Loucy (cell line): ENCODE data around the gene TUT4.

Experiments used
- CTCF ChIP-seq: fragments of 200-600 bp; sonication (generic); conservative IDR thresholded peaks from 2 replicates; pipeline ENCODE4 v1.5.1; 2014; ENCODE audit warnings: mild to moderate bottlenecking, antibody characterized with exemption, low read length
- EZH2phosphoT487 ChIP-seq: fragments of 200-600 bp; IDR thresholded peaks from 2 replicates; pipeline ENCODE4 v1.6.1; 2018; ENCODE audit warnings: antibody characterized with exemption, mild to moderate bottlenecking, moderate library complexity, borderline replicate concordance

- TF ChIP-seq CTCF (no peak), EZH2phosphoT487 (no peak)
These were observed 48.6 kb upstream of the TUT4 start for GRCh38 chr1:52601519-52601918.
